A549 (cell line): ENCODE data around the gene DIAPH1. TPM values are rescaled to one million over a fixed set of nuclear protein-coding genes. Genes with fewer than 3 reads are reported as not detected.

Experiments used
- ATAC-seq, 2 experiments: fragments of 200-7000 bp in 1 of 2; fragments of >200 bp in 1 of 2; cut with Nextera tagmentation in 1 of 2; cut with Tn5 transposase in 1 of 2; 3 replicates each; pipeline versions ENCODE4 v1.8.0 to v1.9.1; 2018 to 2020; ENCODE audit warnings: mild to moderate bottlenecking in 1 of 2, moderate library complexity in 1 of 2
- CTCF ChIA-PET: fragments of 300-600 bp; sonication (Branson Sonifier 250); formaldehyde crosslinking; extraction: SDS; loops from one replicate; lab custom pipeline; 2021; ENCODE audit warnings: antibody characterized with exemption, inconsistent platforms; lab: Yijun Ruan, JAX
- POLR2A ChIA-PET: fragments of 350-600 bp; formaldehyde crosslinking; extraction: SDS; loops from one replicate; lab custom pipeline; 2021; ENCODE audit warnings: antibody characterized with exemption, inconsistent platforms; lab: Yijun Ruan, JAX
- DNase-seq, 2 experiments: peaks; one replicate each; pipeline versions ENCODE4 v3.0.0 to v3.0.0-alpha.2; 2011 to 2016; ENCODE audit warnings: low read depth in 1 of 2, low spot score in 1 of 2
- FAIRE-seq: peaks from 2 replicates; lab custom pipeline; 2011; peaks lifted over from hg19 to GRCh38; lab: Jason Lieb, UNC
- H3K27ac ChIP-seq, 2 experiments: fragments of >200 bp; sonication (Bioruptor Twin); formaldehyde crosslinking; 3 replicates each; pipeline ENCODE4 v1.5.1; 2016 to 2017
- H3K4me1 ChIP-seq: fragments of >200 bp; sonication (Bioruptor Twin); formaldehyde crosslinking; 3 replicates; pipeline ENCODE4 v1.6.1; 2016
- H3K4me2 ChIP-seq: fragments of >200 bp; sonication (Bioruptor Twin); formaldehyde crosslinking; 3 replicates; pipeline ENCODE4 v1.6.1; 2016
- H3K4me3 ChIP-seq: fragments of >200 bp; sonication (Bioruptor Twin); formaldehyde crosslinking; 3 replicates; pipeline ENCODE4 v1.5.1; 2016
- H3K9me3 ChIP-seq: fragments of >200 bp; sonication (Bioruptor Twin); formaldehyde crosslinking; 3 replicates; pipeline ENCODE4 v1.6.1; 2016
- BCL3 ChIP-seq: fragments of >200 bp; sonication (Bioruptor Twin); formaldehyde crosslinking; IDR thresholded peaks from 3 replicates; pipeline ENCODE4 v1.6.1; 2016
- BHLHE40 ChIP-seq: IDR thresholded peaks from 2 replicates; pipeline ENCODE4 v1.6.1; 2012; ENCODE audit warnings: low read depth, low read length, inconsistent platforms
- CBX2 ChIP-seq: fragments of 200-600 bp; sonication (generic); IDR thresholded peaks from 2 replicates; pipeline ENCODE4 v1.6.1; 2016; ENCODE audit warnings: low read depth, mild to moderate bottlenecking, borderline replicate concordance
- CHD4 ChIP-seq: fragments of 200-600 bp; sonication (generic); IDR thresholded peaks from 2 replicates; pipeline ENCODE4 v1.6.1; 2016; ENCODE audit warnings: antibody characterized with exemption, mild to moderate bottlenecking, borderline replicate concordance
- ELK1 ChIP-seq: fragments of 150-350 bp; IDR thresholded peaks from 2 replicates; pipeline ENCODE4 v1.6.1; 2014; ENCODE audit warnings: low read depth, mild to moderate bottlenecking, low read length
- ESRRA ChIP-seq: fragments of 150-350 bp; IDR thresholded peaks from 2 replicates; pipeline ENCODE4 v1.6.1; 2014; ENCODE audit warnings: mild to moderate bottlenecking, low read length, borderline replicate concordance
- HEYL ChIP-seq: fragments of 250-450 bp; sonication (Bioruptor Pico); IDR thresholded peaks from 2 replicates; pipeline ENCODE4 v1.8.0; 2021; ENCODE audit warnings: mild to moderate bottlenecking, moderate library complexity
- JUNB ChIP-seq: fragments of >200 bp; sonication (Bioruptor Twin); formaldehyde crosslinking; IDR thresholded peaks from 2 replicates; pipeline ENCODE4 v1.6.1; 2016
- KDM1A ChIP-seq: fragments of 200-600 bp; sonication (generic); IDR thresholded peaks from 2 replicates; pipeline ENCODE4 v1.6.1; 2016; ENCODE audit warnings: low read depth, mild to moderate bottlenecking
- KDM5A ChIP-seq: fragments of 200-600 bp; sonication (generic); IDR thresholded peaks from 2 replicates; pipeline ENCODE4 v1.6.1; 2016; ENCODE audit warnings: antibody characterized with exemption, mild to moderate bottlenecking
- MAFK ChIP-seq: fragments of 450-650 bp; IDR thresholded peaks from 2 replicates; pipeline ENCODE4 v1.6.1; 2014; ENCODE audit not compliant: partially characterized antibody
- MAX ChIP-seq: IDR thresholded peaks from 2 replicates; pipeline ENCODE4 v1.6.1; 2012
- MYC ChIP-seq: IDR thresholded peaks from 2 replicates; pipeline ENCODE4 v1.6.1; 2012; ENCODE audit warnings: mild to moderate bottlenecking, inconsistent platforms, low read length, improper control_type of control experiment, borderline replicate concordance
- NPAS2 ChIP-seq: fragments of 250-450 bp; sonication (Bioruptor Pico); IDR thresholded peaks from 2 replicates; pipeline ENCODE4 v1.8.0; 2022; ENCODE audit warnings: mild to moderate bottlenecking, moderate library complexity, borderline replicate concordance
- NR3C1 ChIP-seq: fragments of >200 bp; sonication (Bioruptor Twin); formaldehyde crosslinking; IDR thresholded peaks from 3 replicates; pipeline ENCODE4 v1.6.1; 2017
- PHF8 ChIP-seq: fragments of 200-600 bp; sonication (generic); IDR thresholded peaks from 2 replicates; pipeline ENCODE4 v1.6.1; 2016; ENCODE audit warnings: low read depth, mild to moderate bottlenecking, antibody characterized with exemption, moderate library complexity, borderline replicate concordance
- POLR2A ChIP-seq: IDR thresholded peaks from 2 replicates; pipeline ENCODE4 v1.6.1; 2012; ENCODE audit warnings: mild to moderate bottlenecking, low read length
- RAD21 ChIP-seq, 2 experiments: fragments of >200 bp in 1 of 2; sonication (Bioruptor Twin) in 1 of 2; formaldehyde crosslinking in 1 of 2; IDR thresholded peaks in 1 of 2; conservative IDR thresholded peaks in 1 of 2; 2 replicates in 1 of 2; 3 replicates in 1 of 2; pipeline ENCODE4 v1.6.1; 2012 to 2018; ENCODE audit warnings: inconsistent platforms in 1 of 2
- RCOR1 ChIP-seq: fragments of 150-350 bp; IDR thresholded peaks from 2 replicates; pipeline ENCODE4 v1.6.1; 2014; ENCODE audit warnings: antibody characterized with exemption, low read length, low read depth
- RNF2 ChIP-seq: fragments of 200-600 bp; sonication (generic); IDR thresholded peaks from 2 replicates; pipeline ENCODE4 v1.6.1; 2016; ENCODE audit warnings: low read depth, mild to moderate bottlenecking, antibody characterized with exemption, moderate library complexity, borderline replicate concordance
- SMC3 ChIP-seq: fragments of >200 bp; sonication (Bioruptor Twin); formaldehyde crosslinking; IDR thresholded peaks from 3 replicates; pipeline ENCODE4 v1.6.1; 2018; ENCODE audit warnings: inconsistent platforms
- SREBF2 ChIP-seq: fragments of 450-650 bp; IDR thresholded peaks from 2 replicates; pipeline ENCODE4 v1.6.1; 2014; ENCODE audit warnings: mild to moderate bottlenecking, moderate library complexity
- TFCP2L1 ChIP-seq: fragments of 250-450 bp; sonication (Bioruptor Pico); IDR thresholded peaks from 2 replicates; pipeline ENCODE4 v1.5.0; 2021; ENCODE audit warnings: mild to moderate bottlenecking
- ZC3H11A ChIP-seq: fragments of 450-650 bp; IDR thresholded peaks from 2 replicates; pipeline ENCODE4 v1.6.1; 2014; ENCODE audit warnings: antibody characterized with exemption, mild to moderate bottlenecking
- ZNF302 ChIP-seq: fragments of 250-450 bp; sonication (Bioruptor Pico); IDR thresholded peaks from 2 replicates; pipeline ENCODE4 v1.9.0; 2021; ENCODE audit warnings: inconsistent platforms, mild to moderate bottlenecking, moderate library complexity
- ZSCAN20 ChIP-seq: fragments of 250-450 bp; sonication (Bioruptor Pico); IDR thresholded peaks from 2 replicates; pipeline ENCODE4 v1.8.0; 2022; ENCODE audit warnings: mild to moderate bottlenecking, moderate library complexity
- WGBS: methylation state at CpG from one replicate; pipeline ENCODE4 v1.1.6; 2017; ENCODE audit errors: missing lambda C conversion rate; 5-methylcytosine and 5-hydroxymethylcytosine counted together
- polyA plus RNA-seq, 4 experiments: library from polyadenylated mRNA; depleted of rRNA in 3 of 4; stranded (reverse); fragments of >200 nt; fragmentation: RNase III in 1 of 4; extraction: RNeasy Plus Mini Kit Qiagen cat#74134 plus additional on column Dnase treatment in 1 of 4; gene quantifications; 2 replicates in 3 of 4; 3 replicates in 1 of 4; pipeline ENCODE4 v1.2.3, GENCODE V29; 2011 to 2017
- TF ChIP-seq, protein P1 (sequence below): fragments of 250-450 bp; sonication (Bioruptor Pico); IDR thresholded peaks from 2 replicates; pipeline ENCODE4 v1.5.0; 2021; ENCODE audit warnings: mild to moderate bottlenecking, moderate library complexity, borderline replicate concordance
- TF ChIP-seq, protein P2 (sequence below): fragments of >200 bp; sonication (Bioruptor Twin); formaldehyde crosslinking; IDR thresholded peaks from 3 replicates; pipeline ENCODE4 v1.5.1; 2016
- TF ChIP-seq, protein P3 (sequence below): fragments of 250-450 bp; sonication (Bioruptor Pico); IDR thresholded peaks from 2 replicates; pipeline ENCODE4 v1.5.0; 2020; ENCODE audit warnings: low read depth, mild to moderate bottlenecking, moderate library complexity

The DIAPH1 gene
- polyA plus RNA-seq, 2 of the 4 experiments (the other 2 are of a cell fraction), result 53.4 to 59.8 TPM

DNA sequence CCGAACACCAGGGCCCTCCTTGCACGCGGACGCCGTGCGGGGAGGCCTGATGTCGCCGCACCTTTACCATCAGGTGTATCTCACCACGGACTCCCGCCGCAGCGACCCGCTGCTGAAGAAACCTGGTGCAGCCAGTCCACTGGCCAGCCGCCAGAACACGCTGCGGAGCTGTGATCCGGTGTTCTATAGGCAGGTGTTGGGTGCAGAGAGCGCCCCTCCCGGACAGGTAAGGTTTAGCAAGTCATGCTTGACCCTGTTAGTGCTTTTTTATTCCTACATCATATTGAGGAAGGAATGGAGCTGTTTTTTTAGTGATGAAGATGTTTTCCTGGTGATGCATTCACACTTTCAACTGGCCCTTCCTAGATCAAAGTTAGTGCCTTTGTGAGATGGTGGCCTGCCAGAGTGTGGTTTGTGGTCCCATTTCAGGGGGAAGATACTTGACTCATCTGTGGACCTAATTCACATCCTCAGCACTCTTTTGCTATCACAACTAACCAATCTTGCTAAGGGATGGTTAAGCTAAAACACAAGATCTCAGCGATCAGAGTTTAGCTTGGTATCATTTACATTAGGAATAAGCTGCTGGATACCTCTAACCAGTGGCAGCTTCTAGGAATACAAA, 140.4 kb downstream of the DIAPH1 start:
- Histone ChIP-seq H3K4me1 (no peaks in the 10 kb centered on the region), H3K4me3 (no peak overlapping the region), H3K27ac (no peak overlapping the region), H3K4me2 (no peak overlapping the region), H3K9me3 (no peaks in the 10 kb centered on the region; the same call in 2 of the 3 replicates)
- ATAC-seq, result no peak
- ChIA-PET POLR2A (no interaction called here), CTCF (interaction anchor here (0.7 to 2.7 kb wide), 7 partner anchors 12 to 113 kb away, joined by 3 to 9 read pairs (median 4); no protein-coding TSS in a partner anchor)
- WGBS, result 80% methylated on average over 17 of the region's 20 CpGs
- TF ChIP-seq CBX2 (no peak), RCOR1 (no peak), MYC (no peak), ELK1 (no peak), KDM1A (no peak), NR3C1 (no peak), MAX (no peak), KDM5A (no peak), NPAS2 (CRISPR knock-in tag) (no peak), ZC3H11A (no peak), PHF8 (no peak), ZNF302 (CRISPR knock-in tag) (no peak), JUNB (no peak), RNF2 (no peak), BHLHE40 (no peak)
- DNase-seq, result no peak
- FAIRE-seq, result no peak

GRCh38 chr5:141477815-141478214, 141.0 kb downstream of the DIAPH1 start:
- no peak for ATAC-seq
- no peaks in the 10 kb centered on the region; the same call in 2 of the 3 replicates for H3K9me3 ChIP-seq

More at GRCh38 chr5:141477815-141478214, 141.0 kb downstream of the DIAPH1 start:
- DNase-seq (no peak), FAIRE-seq (no peak)
- 62% methylated on average over 11 of the region's 13 CpGs for WGBS
- no peak overlapping the region for H3K4me3 ChIP-seq
- H3K4me2 ChIP-seq, result no peak overlapping the region
- no peaks in the 10 kb centered on the region for H3K4me1 ChIP-seq
- TF ChIP-seq TFCP2L1 (CRISPR knock-in tag), result no peak
- no peak for TF ChIP-seq HEYL
- no peak for TF ChIP-seq SMC3
- TF ChIP-seq CBX2, result no peak
- TF ChIP-seq BCL3, result no peak
- no peak for TF ChIP-seq ESRRA
- TF ChIP-seq POLR2A, result no peak
- TF ChIP-seq SREBF2, result no peak
- TF ChIP-seq RCOR1, result no peak
- no peak for TF ChIP-seq CHD4
- no peak for TF ChIP-seq NR3C1
- TF ChIP-seq ZSCAN20 (CRISPR knock-in tag), result no peak
- TF ChIP-seq MAFK, result no peak
- TF ChIP-seq RAD21 (conservative IDR thresholded peaks at IDR 0.05 in 1 of 2, IDR thresholded peaks at IDR 0.05 in 1 of 2), result no peak
- TF ChIP-seq, protein P1, sequence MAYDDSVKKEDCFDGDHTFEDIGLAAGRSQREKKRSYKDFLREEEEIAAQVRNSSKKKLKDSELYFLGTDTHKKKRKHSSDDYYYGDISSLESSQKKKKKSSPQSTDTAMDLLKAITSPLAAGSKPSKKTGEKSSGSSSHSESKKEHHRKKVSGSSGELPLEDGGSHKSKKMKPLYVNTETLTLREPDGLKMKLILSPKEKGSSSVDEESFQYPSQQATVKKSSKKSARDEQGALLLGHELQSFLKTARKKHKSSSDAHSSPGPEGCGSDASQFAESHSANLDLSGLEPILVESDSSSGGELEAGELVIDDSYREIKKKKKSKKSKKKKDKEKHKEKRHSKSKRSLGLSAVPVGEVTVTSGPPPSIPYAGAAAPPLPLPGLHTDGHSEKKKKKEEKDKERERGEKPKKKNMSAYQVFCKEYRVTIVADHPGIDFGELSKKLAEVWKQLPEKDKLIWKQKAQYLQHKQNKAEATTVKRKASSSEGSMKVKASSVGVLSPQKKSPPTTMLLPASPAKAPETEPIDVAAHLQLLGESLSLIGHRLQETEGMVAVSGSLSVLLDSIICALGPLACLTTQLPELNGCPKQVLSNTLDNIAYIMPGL (CRISPR knock-in tag), result no peak
- TF ChIP-seq, protein P2, sequence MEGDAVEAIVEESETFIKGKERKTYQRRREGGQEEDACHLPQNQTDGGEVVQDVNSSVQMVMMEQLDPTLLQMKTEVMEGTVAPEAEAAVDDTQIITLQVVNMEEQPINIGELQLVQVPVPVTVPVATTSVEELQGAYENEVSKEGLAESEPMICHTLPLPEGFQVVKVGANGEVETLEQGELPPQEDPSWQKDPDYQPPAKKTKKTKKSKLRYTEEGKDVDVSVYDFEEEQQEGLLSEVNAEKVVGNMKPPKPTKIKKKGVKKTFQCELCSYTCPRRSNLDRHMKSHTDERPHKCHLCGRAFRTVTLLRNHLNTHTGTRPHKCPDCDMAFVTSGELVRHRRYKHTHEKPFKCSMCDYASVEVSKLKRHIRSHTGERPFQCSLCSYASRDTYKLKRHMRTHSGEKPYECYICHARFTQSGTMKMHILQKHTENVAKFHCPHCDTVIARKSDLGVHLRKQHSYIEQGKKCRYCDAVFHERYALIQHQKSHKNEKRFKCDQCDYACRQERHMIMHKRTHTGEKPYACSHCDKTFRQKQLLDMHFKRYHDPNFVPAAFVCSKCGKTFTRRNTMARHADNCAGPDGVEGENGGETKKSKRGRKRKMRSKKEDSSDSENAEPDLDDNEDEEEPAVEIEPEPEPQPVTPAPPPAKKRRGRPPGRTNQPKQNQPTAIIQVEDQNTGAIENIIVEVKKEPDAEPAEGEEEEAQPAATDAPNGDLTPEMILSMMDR, result no peak
- TF ChIP-seq, protein P3, sequence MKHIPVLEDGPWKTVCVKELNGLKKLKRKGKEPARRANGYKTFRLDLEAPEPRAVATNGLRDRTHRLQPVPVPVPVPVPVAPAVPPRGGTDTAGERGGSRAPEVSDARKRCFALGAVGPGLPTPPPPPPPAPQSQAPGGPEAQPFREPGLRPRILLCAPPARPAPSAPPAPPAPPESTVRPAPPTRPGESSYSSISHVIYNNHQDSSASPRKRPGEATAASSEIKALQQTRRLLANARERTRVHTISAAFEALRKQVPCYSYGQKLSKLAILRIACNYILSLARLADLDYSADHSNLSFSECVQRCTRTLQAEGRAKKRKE, result no peak
- CTCF ChIA-PET, result interaction anchor here (0.7 to 2.7 kb wide), 7 partner anchors 11 to 114 kb away, joined by 3 to 9 read pairs (median 4); no protein-coding TSS in a partner anchor
- POLR2A ChIA-PET, result no interaction called here
- no peak overlapping the region for H3K27ac ChIP-seq
